A204.1 (cell line): ENCODE measurements around the gene EFNA1.
A peak's percentile ranks its signal among the peaks of the same experiment; 100 is the strongest.

Experiments used
- FAIRE-seq: peaks from 2 replicates; lab custom pipeline; 2012; peaks lifted over from hg19 to GRCh38; lab: Jason Lieb, UNC

EFNA1 gene

DNA sequence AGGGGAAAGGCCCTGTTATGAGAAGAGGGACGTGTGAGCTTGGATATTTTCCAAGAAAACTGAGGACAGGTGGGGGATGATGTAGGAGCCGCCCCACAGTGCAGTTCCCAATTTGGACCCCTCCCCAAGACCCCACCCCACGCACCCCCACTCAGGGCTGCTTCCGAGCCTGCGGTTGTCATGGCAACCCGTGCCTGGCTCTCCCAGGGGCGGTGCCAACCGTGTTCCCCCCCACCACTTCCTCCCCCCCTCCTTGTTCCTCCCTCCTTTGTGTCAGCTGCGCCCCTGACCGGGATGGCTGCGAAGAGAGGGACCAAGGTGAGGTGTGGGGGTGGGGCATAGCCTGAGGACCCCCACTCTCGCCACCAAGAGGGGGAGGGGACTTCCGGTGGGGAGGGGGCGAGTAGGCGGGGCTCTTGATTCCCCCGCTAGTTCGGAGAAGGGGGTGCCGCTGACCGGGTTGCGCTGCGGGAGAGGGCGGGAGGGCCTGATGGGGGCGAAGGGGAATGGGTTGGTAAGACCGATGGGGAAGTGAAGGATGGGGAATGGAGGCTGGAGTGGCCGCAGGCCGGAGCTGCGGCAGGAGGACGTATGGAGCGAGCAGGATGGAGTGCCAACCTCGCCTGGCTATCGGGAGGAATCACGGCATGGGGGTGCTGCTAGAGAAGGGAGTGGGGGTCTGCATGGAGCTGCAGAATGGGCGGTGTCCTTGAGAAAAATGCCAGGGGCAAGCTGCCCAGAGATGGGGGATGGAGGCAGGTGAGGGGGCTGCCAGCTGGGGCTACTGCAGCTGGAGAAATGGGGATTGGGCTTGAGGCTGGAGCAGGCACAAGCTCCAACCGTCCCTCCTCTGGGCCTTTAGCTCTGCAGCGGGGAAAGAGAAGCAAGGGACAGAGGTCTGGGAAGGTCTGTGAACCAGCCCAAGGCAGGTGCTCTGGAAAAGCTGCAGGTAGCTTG lies 46.9 kb downstream of the EFNA1 start:
- no peak for FAIRE-seq

DNA sequence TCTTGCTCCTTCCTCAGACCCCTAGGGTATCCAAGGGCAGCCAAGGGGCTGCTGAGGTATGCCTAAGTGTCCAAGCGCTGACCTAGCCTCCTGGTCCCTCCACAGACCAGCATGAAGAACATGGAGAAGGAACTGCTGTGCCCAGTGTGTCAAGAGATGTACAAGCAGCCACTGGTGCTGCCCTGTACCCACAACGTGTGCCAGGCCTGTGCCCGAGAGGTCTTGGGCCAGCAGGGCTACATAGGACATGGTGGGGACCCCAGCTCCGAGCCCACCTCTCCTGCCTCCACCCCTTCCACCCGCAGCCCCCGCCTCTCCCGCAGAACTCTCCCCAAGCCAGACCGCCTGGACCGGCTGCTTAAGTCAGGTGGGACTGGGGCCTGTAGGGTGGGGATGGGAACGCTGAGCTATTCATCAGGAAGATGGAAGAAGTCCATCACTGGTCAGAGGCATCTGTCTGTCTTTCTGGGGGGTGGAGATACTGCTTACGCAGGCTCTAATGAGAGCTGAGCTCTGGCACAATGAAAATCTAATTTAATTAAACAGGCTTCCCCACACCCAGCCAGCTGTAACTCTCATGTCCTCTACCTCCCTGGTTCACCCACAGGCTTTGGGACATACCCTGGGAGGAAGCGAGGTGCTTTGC lies 47.7 kb downstream of the EFNA1 start:
- FAIRE-seq: no peak

DNA sequence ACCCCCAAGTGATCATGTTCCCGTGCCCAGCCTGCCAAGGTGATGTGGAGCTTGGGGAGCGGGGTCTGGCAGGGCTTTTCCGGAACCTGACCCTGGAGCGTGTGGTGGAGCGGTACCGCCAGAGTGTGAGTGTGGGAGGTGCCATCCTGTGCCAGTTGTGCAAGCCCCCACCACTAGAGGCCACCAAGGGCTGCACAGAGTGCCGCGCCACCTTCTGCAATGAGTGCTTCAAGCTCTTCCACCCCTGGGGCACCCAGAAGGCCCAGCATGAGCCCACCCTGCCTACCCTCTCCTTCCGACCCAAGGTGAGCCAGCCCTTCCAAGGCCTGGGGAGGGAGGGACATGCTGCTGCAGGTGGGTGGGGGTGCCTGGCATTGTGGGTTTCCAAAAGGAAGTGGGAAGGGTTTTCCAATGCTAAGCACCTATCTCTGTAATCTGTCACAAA lies 48.3 kb downstream of the EFNA1 start:
- FAIRE-seq: no peak

DNA sequence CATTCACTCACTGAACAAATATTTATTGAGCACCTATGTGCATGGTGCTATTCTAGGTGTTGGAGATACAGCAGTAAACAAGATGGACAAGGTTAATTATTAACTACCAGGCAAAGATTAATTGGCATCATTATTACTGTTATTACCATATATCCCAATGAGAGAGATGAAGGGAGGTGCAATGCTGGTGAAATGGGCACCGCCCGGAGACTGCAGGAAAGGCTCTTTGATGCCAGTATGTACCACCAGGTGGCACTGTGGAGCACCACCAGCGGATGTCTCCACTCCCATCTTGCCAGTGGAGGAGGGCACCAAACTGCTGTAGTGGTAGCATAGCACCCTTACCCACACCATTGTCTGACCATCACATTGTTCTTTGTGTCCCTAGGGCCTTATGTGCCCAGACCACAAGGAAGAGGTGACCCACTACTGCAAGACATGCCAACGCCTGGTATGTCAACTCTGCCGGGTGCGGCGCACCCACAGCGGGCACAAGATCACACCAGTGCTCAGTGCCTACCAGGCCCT lies 48.9 kb downstream of the EFNA1 start:
- FAIRE-seq: peak; percentile 16

DNA sequence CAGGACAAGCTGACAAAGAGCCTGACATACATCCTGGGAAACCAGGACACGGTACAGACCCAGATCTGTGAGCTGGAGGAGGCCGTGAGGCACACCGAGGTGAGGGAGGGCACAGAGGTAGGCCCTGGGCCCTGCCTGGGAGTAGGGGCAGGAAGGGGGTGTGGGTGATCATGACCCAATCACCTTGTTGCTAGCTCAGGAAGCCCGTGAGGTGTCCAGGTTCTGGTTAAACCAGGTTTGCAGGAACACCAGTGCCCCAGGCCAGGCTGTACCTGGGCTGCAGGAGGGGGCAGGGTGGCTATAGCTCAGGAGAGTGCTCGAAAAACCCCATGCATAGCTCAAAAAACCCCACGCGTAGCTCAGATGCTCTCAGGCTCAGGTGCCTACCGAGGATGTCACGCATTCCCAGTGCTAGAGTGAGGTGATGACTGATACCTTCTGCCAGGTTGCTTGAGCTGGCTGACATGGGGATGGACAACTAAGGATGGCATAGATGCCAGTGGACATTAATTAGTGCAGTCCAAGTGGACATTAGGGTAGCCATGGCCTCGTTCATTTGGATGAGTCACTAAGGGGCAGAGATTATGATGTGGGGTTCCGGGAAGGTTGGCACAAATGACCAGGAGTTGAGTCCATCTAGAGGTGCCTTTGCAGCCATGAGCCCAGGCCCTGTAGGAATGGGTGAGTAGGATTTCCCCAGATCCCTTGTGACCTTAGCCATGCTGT lies 49.7 kb downstream of the EFNA1 start:
- FAIRE-seq: no peak

DNA sequence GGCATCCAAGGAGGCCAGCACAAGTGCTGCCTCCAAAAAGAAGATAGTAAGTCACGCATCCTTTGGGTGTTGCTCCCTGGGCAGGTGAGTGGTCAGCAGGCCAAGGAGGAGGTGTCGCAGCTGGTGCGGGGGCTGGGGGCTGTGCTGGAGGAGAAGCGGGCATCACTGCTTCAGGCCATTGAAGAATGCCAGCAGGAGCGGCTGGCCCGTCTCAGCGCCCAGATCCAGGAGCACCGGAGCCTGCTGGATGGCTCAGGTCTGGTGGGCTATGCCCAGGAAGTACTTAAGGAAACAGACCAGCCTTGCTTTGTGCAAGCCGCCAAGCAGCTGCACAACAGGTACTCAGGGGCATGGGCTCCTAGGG lies 50.2 kb downstream of the EFNA1 start:
- FAIRE-seq: no peak

DNA sequence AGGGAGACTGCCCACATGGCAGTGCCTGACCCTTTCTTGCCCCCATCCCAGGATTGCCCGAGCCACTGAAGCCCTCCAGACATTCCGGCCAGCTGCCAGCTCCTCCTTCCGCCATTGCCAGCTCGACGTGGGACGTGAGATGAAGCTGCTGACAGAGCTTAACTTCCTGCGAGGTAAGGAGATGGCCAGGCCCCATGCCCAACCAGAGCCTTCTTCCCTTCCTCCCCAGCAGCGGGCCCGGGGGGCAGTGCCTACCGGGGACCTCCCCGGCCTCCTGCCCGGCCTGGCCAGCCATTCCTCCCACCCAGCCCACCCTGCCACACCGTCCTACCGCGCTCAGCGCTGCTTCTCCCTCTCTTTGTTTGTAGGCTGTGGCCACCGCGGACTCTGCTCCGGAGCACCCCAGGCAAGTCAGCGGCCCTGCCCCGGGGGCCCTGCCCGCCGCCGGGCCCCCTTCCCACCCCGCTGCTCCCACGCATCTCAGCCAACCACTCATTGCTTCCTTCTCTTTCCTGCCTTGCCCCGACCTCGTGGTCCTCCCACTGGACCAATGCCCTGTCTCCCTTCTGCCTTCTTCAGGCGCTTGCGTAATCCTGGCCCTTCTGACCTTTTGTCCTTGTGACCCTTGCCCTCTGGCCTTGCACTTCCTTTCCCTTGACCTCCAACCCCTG lies 50.9 kb downstream of the EFNA1 start:
- FAIRE-seq: no peak

DNA sequence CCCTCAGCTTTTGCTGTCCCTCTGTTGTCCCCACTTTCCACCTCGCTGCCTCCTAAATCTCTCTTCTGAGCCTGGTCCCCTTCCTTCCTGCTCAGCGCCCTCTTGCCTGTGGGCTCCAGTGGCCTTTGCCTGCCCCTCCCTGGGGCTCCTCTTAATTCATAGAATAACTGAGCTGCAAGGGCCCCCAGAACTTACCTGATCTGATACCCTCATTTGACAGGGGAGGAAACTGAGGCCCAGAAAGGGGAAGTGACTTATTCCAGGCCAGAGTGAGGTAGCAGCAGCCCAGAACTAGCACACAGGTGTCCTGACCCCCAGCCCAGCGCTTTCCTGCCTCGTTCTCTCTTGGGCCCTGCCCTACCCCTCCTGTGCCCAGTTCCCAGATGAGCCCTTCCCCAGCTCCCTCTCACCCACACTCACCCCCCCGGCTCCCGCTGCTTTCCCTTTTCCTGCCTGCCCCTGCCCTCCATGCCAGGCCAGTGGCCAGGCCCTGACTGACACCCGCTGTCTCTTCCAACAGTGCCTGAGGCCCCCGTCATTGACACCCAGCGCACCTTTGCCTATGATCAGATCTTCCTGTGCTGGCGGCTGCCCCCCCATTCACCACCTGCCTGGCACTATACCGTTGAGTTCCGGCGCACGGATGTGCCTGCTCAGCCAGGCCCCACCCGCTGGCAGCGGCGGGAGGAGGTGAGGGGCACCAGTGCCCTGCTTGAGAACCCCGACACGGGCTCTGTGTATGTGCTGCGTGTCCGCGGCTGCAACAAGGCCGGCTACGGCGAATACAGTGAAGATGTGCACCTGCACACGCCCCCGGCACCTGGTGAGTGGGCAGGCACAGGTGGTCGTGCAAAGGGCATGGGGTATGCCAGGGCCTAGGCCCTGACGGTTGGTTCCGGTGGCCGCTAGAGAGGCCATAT lies 51.7 kb downstream of the EFNA1 start:
- FAIRE-seq: no peak

DNA sequence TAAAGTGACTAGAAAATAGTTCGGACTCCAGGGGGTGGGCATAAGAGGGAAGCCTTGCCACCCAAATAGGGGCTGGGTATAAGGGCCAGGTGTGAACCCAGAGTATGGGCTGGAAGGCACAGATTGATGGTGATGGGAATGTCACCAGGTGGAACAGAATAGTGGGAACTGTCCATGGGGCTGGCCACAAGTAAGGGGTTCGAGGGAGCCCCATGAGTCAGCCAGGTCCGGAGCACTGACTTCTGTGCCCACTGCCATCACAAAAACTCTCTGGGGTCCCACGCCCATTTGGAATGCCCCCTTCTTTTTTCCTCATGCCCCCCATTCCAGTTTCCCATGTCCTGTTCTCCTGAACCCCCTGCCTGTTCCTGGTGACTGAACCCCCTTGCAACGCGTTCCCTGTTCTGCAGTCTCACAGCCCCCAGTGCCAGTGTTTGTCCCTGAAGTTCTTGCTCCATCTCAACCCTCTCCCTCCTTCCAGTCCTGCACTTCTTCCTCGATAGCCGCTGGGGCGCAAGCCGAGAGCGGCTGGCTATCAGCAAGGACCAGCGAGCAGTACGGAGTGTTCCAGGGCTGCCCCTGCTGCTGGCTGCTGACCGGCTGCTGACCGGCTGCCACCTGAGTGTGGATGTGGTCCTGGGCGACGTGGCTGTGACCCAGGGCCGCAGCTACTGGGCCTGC lies 53.8 kb downstream of the EFNA1 start:
- FAIRE-seq: no peak

DNA sequence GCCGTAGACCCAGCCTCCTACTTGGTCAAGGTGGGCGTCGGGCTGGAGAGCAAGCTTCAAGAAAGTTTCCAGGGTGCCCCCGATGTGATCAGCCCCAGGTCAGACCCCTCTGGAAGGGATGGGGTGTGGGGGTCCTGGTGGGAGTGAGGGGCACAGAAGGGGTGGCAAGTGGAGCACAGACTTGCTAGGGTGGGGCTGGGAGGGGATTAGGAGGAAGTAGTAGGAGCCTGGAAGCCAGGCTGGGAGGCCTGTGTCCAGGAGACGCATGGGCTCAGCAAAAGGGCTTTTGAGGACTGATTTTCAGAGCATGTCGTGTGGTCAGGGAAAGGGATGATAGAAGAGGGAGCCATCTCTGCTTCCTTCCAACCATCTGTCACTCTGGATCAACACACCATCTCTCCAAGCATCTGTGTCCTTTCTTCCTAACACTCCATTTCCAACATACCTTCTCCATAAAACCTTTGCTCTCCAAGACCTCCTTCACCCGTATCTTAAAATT lies 54.4 kb downstream of the EFNA1 start:
- FAIRE-seq: no peak

DNA sequence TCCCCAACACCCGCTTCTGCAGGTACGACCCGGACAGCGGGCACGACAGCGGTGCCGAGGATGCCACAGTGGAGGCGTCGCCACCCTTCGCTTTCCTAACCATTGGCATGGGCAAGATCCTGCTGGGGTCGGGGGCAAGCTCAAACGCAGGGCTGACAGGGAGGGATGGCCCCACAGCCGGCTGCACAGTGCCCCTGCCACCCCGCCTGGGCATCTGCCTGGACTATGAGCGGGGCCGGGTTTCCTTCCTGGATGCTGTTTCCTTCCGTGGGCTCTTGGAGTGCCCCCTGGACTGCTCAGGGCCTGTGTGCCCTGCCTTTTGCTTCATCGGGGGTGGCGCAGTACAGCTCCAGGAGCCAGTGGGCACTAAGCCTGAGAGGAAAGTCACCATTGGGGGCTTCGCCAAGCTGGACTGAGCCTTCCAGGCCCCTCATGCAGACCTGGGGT lies 56.1 kb downstream of the EFNA1 start:
- FAIRE-seq: no peak

DNA sequence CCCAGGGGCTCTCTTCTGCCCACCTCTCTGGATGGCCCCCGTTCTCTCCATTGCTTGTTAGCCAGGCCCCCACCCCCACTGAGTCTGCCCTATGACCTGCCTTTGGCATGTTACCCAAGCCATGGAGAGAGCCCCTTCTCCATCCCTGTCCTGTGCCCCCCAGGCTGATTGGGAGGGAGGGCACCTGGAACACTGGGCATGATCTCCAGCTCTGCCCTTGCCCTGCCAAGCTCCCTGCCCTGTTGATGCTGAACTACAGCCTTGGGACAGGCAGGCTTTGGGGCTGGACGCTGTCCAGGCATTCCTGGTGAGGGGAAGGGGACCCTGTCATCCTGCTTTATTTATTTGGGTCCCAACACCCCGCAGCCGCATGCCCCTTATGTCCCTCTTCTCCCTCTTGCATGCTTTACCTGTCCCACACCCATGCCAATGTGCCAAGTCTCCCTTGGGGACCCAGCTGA lies 56.7 kb downstream of the EFNA1 start:
- FAIRE-seq: no peak
